ENCODE results near the gene ABHD2. TPM values are rescaled to one million over a fixed set of nuclear protein-coding genes. Genes with fewer than 3 reads are reported as not detected.

The ABHD2 gene
- 112 to 161 TPM (median 139 TPM) in 5 replicates for total RNA-seq (2022; extraction: Qiagen RNA extraction)

GRCh38 chr15:89087830-89088604 lies at the start of gene ABHD2:
Gene ABHD2 (plus strand): TSS chr15:89088456. CDS start chr15:89116328, 27,872 bp downstream.

GRCh38 chr15:89221543-89221942 lies 133.3 kb downstream of the ABHD2 start, which contains the start of gene RLBP1:
Gene RLBP1 (minus strand): TSS chr15:89221579. CDS start chr15:89218975, 2,604 bp downstream.

GRCh38 chr15:89243691-89244573 lies 155.7 kb downstream of the ABHD2 start, which contains the start of gene FANCI:
Gene FANCI (plus strand): TSS chr15:89243979. CDS start chr15:89247648, 3,669 bp downstream.

Other genes starting within 250 kb of the ABHD2 start
- 22.5 to 25.3 TPM (median 25.3 TPM) in 5 replicates for gene HAPLN3, start 192.9 kb upstream of the ABHD2 start, total RNA-seq (2022; extraction: Qiagen RNA extraction)
- gene MFGE8, start 175.1 kb upstream of the ABHD2 start, total RNA-seq (2022; extraction: Qiagen RNA extraction): 293 to 355 TPM (median 331 TPM) in 5 replicates
- gene RLBP1, start 133.1 kb downstream of the ABHD2 start, total RNA-seq (2022; extraction: Qiagen RNA extraction): not detected in 5 replicates
- 47.0 to 69.0 TPM (median 58.5 TPM) in 5 replicates for gene FANCI, start 155.5 kb downstream of the ABHD2 start, total RNA-seq (2022; extraction: Qiagen RNA extraction)
- 45.5 to 60.1 TPM (median 55.6 TPM) in 5 replicates for gene POLG, start 246.4 kb downstream of the ABHD2 start, total RNA-seq (2022; extraction: Qiagen RNA extraction)

Data from A549 treated with AZD2906 at 1 μM for 4 hours (cell line).